Measurements from ENCODE around the gene TMEM236.

TMEM236 gene

DNA sequence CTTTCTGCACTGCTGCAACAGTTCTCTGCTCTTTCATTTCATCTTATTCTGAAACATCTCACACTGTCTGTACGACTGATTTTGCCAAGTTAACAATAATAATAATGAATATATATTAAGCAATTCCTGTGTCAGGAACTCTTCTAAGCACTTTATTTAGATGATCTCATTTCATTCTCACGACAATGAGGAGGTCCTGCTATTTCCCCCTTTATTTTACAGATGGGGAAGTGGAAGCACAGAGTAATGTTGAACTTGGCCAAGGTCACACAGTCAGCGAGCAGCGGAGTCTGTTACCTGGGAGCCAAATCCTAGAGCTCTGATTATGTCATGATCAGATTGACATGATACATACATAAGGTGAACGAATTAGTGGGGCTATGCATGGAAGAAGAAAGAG lies 63.0 kb downstream of the TMEM236 start:
- Histone ChIP-seq H3K4me1 (ENCODE audit: low read length) (peaks cover 28% of the 10 kb centered on the region), H3K9ac (ENCODE audit: low read length) (peak overlapping the region; percentile 11; the same call in 1 of the 2 replicates)
- TF ChIP-seq, protein P1, sequence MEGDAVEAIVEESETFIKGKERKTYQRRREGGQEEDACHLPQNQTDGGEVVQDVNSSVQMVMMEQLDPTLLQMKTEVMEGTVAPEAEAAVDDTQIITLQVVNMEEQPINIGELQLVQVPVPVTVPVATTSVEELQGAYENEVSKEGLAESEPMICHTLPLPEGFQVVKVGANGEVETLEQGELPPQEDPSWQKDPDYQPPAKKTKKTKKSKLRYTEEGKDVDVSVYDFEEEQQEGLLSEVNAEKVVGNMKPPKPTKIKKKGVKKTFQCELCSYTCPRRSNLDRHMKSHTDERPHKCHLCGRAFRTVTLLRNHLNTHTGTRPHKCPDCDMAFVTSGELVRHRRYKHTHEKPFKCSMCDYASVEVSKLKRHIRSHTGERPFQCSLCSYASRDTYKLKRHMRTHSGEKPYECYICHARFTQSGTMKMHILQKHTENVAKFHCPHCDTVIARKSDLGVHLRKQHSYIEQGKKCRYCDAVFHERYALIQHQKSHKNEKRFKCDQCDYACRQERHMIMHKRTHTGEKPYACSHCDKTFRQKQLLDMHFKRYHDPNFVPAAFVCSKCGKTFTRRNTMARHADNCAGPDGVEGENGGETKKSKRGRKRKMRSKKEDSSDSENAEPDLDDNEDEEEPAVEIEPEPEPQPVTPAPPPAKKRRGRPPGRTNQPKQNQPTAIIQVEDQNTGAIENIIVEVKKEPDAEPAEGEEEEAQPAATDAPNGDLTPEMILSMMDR (IDR thresholded peaks at IDR 0.05; ENCODE audit: low read depth, low read length): no peak
- no peak for TF ChIP-seq EZH2phosphoT487 (IDR thresholded peaks at IDR 0.05; ENCODE audit: low read depth)

DNA sequence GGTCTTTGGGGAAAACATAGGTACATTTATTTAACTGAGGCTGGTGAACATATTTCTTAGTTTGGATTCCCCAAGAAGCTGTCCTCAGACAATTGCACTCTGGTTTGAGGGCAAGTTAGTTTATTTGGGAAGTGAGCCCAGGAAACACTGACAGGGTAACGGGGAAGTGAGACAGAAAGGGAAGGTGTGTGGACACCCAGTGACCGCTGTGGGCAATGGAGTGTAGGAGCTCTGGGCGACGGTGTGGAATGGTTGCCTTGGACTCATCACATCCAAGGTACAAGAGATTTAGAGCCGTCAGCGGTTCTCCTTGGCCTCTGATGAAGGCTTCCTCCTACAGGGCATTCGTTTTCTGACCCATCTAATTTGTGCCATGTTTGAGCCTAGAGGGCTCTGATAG lies 64.2 kb downstream of the TMEM236 start:
- TF ChIP-seq, protein P1 (IDR thresholded peaks at IDR 0.05; ENCODE audit: low read depth, low read length): no peak
- TF ChIP-seq EZH2phosphoT487 (IDR thresholded peaks at IDR 0.05; ENCODE audit: low read depth): no peak
- no peaks in the 10 kb centered on the region for H4K20me1 ChIP-seq (ENCODE audit: insufficient read depth, low read length)
- no peaks in the 10 kb centered on the region for H3K9me3 ChIP-seq (ENCODE audit: insufficient read depth, low read length)
- no peak overlapping the region for H3K4me3 ChIP-seq (ENCODE audit: low read length)
- no peaks in the 10 kb centered on the region for H3K27me3 ChIP-seq (ENCODE audit: low read depth, low read length)
- peaks cover 33% of the 10 kb centered on the region for H3K4me1 ChIP-seq (ENCODE audit: low read length)
- no peak overlapping the region for H3K4me2 ChIP-seq (ENCODE audit: low read length)
- H2AFZ ChIP-seq (ENCODE audit: low read depth, low read length): no peak overlapping the region
- no peak overlapping the region for H3K9ac ChIP-seq (ENCODE audit: low read length)
- H3K27ac ChIP-seq (ENCODE audit: low read length): no peak overlapping the region
- H3K79me2 ChIP-seq (ENCODE audit: low read length): no peaks in the 10 kb centered on the region
- H3K36me3 ChIP-seq (replicated peaks; ENCODE audit: low read depth, low read length): no peaks in the 10 kb centered on the region

More for the DNA sequence above, 63.0 kb downstream of the TMEM236 start:
- Histone ChIP-seq H3K9me3 (ENCODE audit: insufficient read depth, low read length) (no peaks in the 10 kb centered on the region), H3K79me2 (ENCODE audit: low read length) (no peaks in the 10 kb centered on the region), H2AFZ (ENCODE audit: low read depth, low read length) (0 out of 2 replicates have a peak overlapping the region, but pooled peaks have one; percentile 46), H3K4me2 (ENCODE audit: low read length) (peak overlapping the region; percentile 46), H3K36me3 (replicated peaks; ENCODE audit: low read depth, low read length) (no peaks in the 10 kb centered on the region), H3K4me3 (ENCODE audit: low read length) (peak overlapping the region; percentile 55), H3K27ac (ENCODE audit: low read length) (no peak overlapping the region), H3K27me3 (ENCODE audit: low read depth, low read length) (no peaks in the 10 kb centered on the region), H4K20me1 (ENCODE audit: insufficient read depth, low read length) (no peaks in the 10 kb centered on the region)

- H3K9me3 ChIP-seq (ENCODE audit: insufficient read depth, low read length): no peaks in the 10 kb centered on the region
- no peak overlapping the region for H3K4me3 ChIP-seq (ENCODE audit: low read length)
- H3K9ac ChIP-seq (ENCODE audit: low read length): no peak overlapping the region
- H3K79me2 ChIP-seq (ENCODE audit: low read length): no peaks in the 10 kb centered on the region
- H3K36me3 ChIP-seq (replicated peaks; ENCODE audit: low read depth, low read length): no peaks in the 10 kb centered on the region
- H3K4me2 ChIP-seq (ENCODE audit: low read length): no peak overlapping the region
- H4K20me1 ChIP-seq (ENCODE audit: insufficient read depth, low read length): no peaks in the 10 kb centered on the region
- no peak overlapping the region for H3K27ac ChIP-seq (ENCODE audit: low read length)
- no peak overlapping the region for H2AFZ ChIP-seq (ENCODE audit: low read depth, low read length)
- H3K27me3 ChIP-seq (ENCODE audit: low read depth, low read length): no peaks in the 10 kb centered on the region
- TF ChIP-seq, protein P1 (IDR thresholded peaks at IDR 0.05; ENCODE audit: low read depth, low read length): no peak
- TF ChIP-seq EZH2phosphoT487 (IDR thresholded peaks at IDR 0.05; ENCODE audit: low read depth): no peak
- peaks cover 39% of the 10 kb centered on the region for H3K4me1 ChIP-seq (ENCODE audit: low read length)
Measured at GRCh38 chr10:17817316-17817715, 65.3 kb downstream of the TMEM236 start.

GRCh38 chr10:17817790-17818189 lies 65.8 kb downstream of the TMEM236 start:
- H3K4me3 ChIP-seq (ENCODE audit: low read length): no peak overlapping the region
- no peak for TF ChIP-seq EZH2phosphoT487 (IDR thresholded peaks at IDR 0.05; ENCODE audit: low read depth)
- TF ChIP-seq, protein P1 (IDR thresholded peaks at IDR 0.05; ENCODE audit: low read depth, low read length): no peak

More at GRCh38 chr10:17817790-17818189, 65.8 kb downstream of the TMEM236 start:
- Histone ChIP-seq H4K20me1 (ENCODE audit: insufficient read depth, low read length) (no peaks in the 10 kb centered on the region), H3K4me2 (ENCODE audit: low read length) (no peak overlapping the region), H3K27me3 (ENCODE audit: low read depth, low read length) (no peaks in the 10 kb centered on the region), H3K36me3 (replicated peaks; ENCODE audit: low read depth, low read length) (no peaks in the 10 kb centered on the region), H3K9me3 (ENCODE audit: insufficient read depth, low read length) (no peaks in the 10 kb centered on the region), H2AFZ (ENCODE audit: low read depth, low read length) (no peak overlapping the region), H3K4me1 (ENCODE audit: low read length) (peaks cover 39% of the 10 kb centered on the region), H3K79me2 (ENCODE audit: low read length) (no peaks in the 10 kb centered on the region), H3K9ac (ENCODE audit: low read length) (no peak overlapping the region), H3K27ac (ENCODE audit: low read length) (no peak overlapping the region)
